ENCODE measurements around the gene PLEKHG3. TPM values are rescaled to one million over a fixed set of nuclear protein-coding genes. Genes with fewer than 3 reads are reported as not detected.

The PLEKHG3 gene
- total RNA-seq, 2 experiments from 2014 or later = not detected

- Histone ChIP-seq H3K27ac (ENCODE audit: low read depth, low read length, poor library complexity, severe bottlenecking) (no peak overlapping the region), H3K9me2 (ENCODE audit: insufficient read depth, low read length) (no peaks in the 10 kb centered on the region), H4K20me1 (ENCODE audit: insufficient read depth, low read length) (no peaks in the 10 kb centered on the region), H3K79me2 (ENCODE audit: insufficient read depth, low read depth, low read length) (no peaks in the 10 kb centered on the region), H2AFZ (ENCODE audit: low read length) (no peak overlapping the region), H3K36me3 (ENCODE audit: insufficient read depth, low read length) (no peaks in the 10 kb centered on the region), H3K4me1 (ENCODE audit: insufficient read depth, low read length, poor library complexity, severe bottlenecking) (no peaks in the 10 kb centered on the region), H3K4me2 (ENCODE audit: low read length) (no peak overlapping the region), H3K4me3 (ENCODE audit: low read depth, low read length, poor library complexity, severe bottlenecking) (no peak overlapping the region), H3K9me3 (ENCODE audit: low read length) (no peaks in the 10 kb centered on the region)
- intact Hi-C loops (cut with micrococcal nuclease; ENCODE audit: unreplicated experiment) = no loop called here
- no peak for DNase-seq (ENCODE audit: low spot score)
- ChIA-PET POLR2A (no interaction called here), CTCF (ENCODE audit: unreplicated experiment) (no interaction called here)
- no TSS peak for BruUV-seq (replicated peaks)
- TF ChIP-seq CTCF (conservative IDR thresholded peaks at IDR 0.05; ENCODE audit: low read length) = no peak
- TF ChIP-seq EZH2phosphoT487 (IDR thresholded peaks at IDR 0.05; ENCODE audit: borderline replicate concordance, low read depth, low read length) = no peak
These were observed 42.4 kb downstream of the PLEKHG3 start for GRCh38 chr14:64746298-64747250.

- Histone ChIP-seq H4K20me1 (ENCODE audit: insufficient read depth, low read length) (no peaks in the 10 kb centered on the region), H2AFZ (ENCODE audit: low read length) (no peak overlapping the region), H3K4me1 (ENCODE audit: insufficient read depth, low read length, poor library complexity, severe bottlenecking) (no peaks in the 10 kb centered on the region), H3K4me3 (ENCODE audit: low read depth, low read length, poor library complexity, severe bottlenecking) (no peak overlapping the region), H3K36me3 (ENCODE audit: insufficient read depth, low read length) (no peaks in the 10 kb centered on the region), H3K4me2 (ENCODE audit: low read length) (no peak overlapping the region), H3K79me2 (ENCODE audit: insufficient read depth, low read depth, low read length) (no peaks in the 10 kb centered on the region), H3K9me2 (ENCODE audit: insufficient read depth, low read length) (no peaks in the 10 kb centered on the region), H3K9me3 (ENCODE audit: low read length) (no peaks in the 10 kb centered on the region), H3K27ac (ENCODE audit: low read depth, low read length, poor library complexity, severe bottlenecking) (no peak overlapping the region)
- CTCF ChIA-PET (ENCODE audit: unreplicated experiment) = no interaction called here
- BruUV-seq (replicated peaks) = no TSS peak
- POLR2A ChIA-PET = no interaction called here
- no peak for TF ChIP-seq EZH2phosphoT487 (IDR thresholded peaks at IDR 0.05; ENCODE audit: borderline replicate concordance, low read depth, low read length)
- TF ChIP-seq CTCF (conservative IDR thresholded peaks at IDR 0.05; ENCODE audit: low read length) = no peak
- no peak for DNase-seq (ENCODE audit: low spot score)
- intact Hi-C loops (cut with micrococcal nuclease; ENCODE audit: unreplicated experiment) = no loop called here
These were observed 43.1 kb downstream of the PLEKHG3 start for GRCh38 chr14:64747327-64747726.

GRCh38 chr14:64748521-64748920 lies 44.3 kb downstream of the PLEKHG3 start:
- intact Hi-C loops (cut with micrococcal nuclease; ENCODE audit: unreplicated experiment) = no loop called here
- H3K79me2 ChIP-seq (ENCODE audit: insufficient read depth, low read depth, low read length) = no peaks in the 10 kb centered on the region
- H3K9me3 ChIP-seq (ENCODE audit: low read length) = no peaks in the 10 kb centered on the region
- no peaks in the 10 kb centered on the region for H3K4me1 ChIP-seq (ENCODE audit: insufficient read depth, low read length, poor library complexity, severe bottlenecking)
- no peak overlapping the region for H3K4me2 ChIP-seq (ENCODE audit: low read length)
- no peak overlapping the region for H2AFZ ChIP-seq (ENCODE audit: low read length)
- DNase-seq (ENCODE audit: low spot score) = no peak
- no peaks in the 10 kb centered on the region for H3K9me2 ChIP-seq (ENCODE audit: insufficient read depth, low read length)
- no peak overlapping the region for H3K4me3 ChIP-seq (ENCODE audit: low read depth, low read length, poor library complexity, severe bottlenecking)
- POLR2A ChIA-PET = no interaction called here
- CTCF ChIA-PET (ENCODE audit: unreplicated experiment) = no interaction called here
- BruUV-seq (replicated peaks) = no TSS peak
- H4K20me1 ChIP-seq (ENCODE audit: insufficient read depth, low read length) = no peaks in the 10 kb centered on the region
- TF ChIP-seq EZH2phosphoT487 (IDR thresholded peaks at IDR 0.05; ENCODE audit: borderline replicate concordance, low read depth, low read length) (no peak), CTCF (conservative IDR thresholded peaks at IDR 0.05; ENCODE audit: low read length) (no peak)
- H3K27ac ChIP-seq (ENCODE audit: low read depth, low read length, poor library complexity, severe bottlenecking) = no peak overlapping the region
- no peaks in the 10 kb centered on the region for H3K36me3 ChIP-seq (ENCODE audit: insufficient read depth, low read length)

All from OCI-LY7 (cell line).